ENCODE results near the gene DLX5.
"Not testable (repeated sequence)": the region's sequence is repeated elsewhere in the genome, so short reads cannot be mapped to it uniquely, and the experiment has no call there.

The DLX5 gene

DNA sequence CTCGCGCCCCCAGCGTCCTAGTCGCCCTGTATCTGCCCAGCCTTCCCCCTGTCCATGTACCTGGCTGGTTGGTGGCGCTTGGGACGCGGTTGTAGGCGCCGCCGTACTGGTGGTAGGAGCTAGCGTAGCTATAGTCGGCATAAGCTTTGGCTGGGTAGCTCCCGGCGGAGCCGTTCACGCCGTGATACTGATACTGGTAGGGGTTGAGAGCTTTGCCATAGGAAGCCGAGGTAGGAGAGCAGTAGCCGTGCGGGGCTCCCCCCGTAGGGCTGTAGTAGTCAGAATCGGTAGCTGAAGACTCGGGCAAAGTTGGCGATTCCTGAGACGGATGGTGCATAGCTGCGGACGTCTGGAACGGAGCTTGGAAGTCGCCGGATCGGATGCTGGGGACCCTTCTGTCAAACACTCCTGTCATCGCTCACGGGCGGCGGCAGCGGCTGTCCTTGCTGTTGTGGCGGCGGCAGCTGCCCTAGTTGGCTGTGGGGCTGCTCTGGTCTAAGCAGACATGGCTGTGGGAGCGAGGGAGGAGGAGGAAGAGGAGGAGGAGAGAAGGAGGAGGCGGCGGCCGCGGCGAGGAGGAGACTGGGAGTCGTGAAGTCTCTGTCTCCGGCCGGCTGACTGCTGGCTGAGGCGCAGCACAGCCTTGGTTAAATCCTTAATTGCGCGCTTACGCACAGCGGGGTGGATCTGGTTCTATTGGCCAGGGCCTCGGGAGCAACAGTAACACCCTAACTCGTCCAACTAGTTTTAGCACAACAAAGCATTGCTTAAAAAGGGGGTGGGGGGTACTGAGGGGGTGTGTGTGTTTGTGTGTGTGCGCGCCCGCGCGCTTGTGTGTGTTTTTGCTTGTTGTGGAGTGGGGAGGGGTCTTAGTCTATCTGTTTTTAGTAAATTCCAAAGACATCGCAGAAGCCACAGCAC lies at the start of gene DLX5:
TSS of gene DLX5 (minus strand) at position 623 of the 921 bp plus-strand sequence. CDS start at position 415, 208 bp downstream.
- Mint-ChIP-seq H3K4me1 (peaks cover 58% of the 10 kb centered on the region), H3K27me3 (peaks cover 73% of the 10 kb centered on the region), H3K36me3 (no peaks in the 10 kb centered on the region), H3K9me3 (no peaks in the 10 kb centered on the region), H3K27ac (no peak within 1 kb of the TSS), H3K4me3 (peak within 1 kb of the TSS; percentile 15)

DNA sequence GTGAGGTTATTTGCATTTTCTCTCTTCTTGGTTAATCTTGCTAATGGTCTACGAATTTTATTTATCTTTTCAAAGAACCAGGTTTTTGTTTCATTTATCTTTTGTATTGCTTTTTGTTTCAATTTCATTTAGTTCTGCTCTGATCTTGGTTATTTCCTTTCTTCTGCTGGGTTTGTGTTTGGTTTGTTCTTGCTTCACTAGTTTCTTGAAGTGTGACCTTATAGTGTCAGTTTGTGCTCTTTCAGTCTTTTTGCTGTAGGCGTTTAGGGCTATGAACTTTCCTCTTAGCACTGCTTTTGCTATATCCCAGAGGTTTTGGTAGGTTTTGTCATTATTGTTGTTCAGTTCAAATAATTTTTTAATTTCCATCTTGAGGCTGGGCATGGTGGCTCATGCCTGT lies 47.4 kb upstream of the DLX5 start:
- H3K27me3 Mint-ChIP-seq: peaks cover 17% of the 10 kb centered on the region
- H3K4me1 Mint-ChIP-seq, H3K9me3 Mint-ChIP-seq, H3K4me3 Mint-ChIP-seq, H3K27ac Mint-ChIP-seq, H3K36me3 Mint-ChIP-seq: not testable (repeated sequence)

DNA sequence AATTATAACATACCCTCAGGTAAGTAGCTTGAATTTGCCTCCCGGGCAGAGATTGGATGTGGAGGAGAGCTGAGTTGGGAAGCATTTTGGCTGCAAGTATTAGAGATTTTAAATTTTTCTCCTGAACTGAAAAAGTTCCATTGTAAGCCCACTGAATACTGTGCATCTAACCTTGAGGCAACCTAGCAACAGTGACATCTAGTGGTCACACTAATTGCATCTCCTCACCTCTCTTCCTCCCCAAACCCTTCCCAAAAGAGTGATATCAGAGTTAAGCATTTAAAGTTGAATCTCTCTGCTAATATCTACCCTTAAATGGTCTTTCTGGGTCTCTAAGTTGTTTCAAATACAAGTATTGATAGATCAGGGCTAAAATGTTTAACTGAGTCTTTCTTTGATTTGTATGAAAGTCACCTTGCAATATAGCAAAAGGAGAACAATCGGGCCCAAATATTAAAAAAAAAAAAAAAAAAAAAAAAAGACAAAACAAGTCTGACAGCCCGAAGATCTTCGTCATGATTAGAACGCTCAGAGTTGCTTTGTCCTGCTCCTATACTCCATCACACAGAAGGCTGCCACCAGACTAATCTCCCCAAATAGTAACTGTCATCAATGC lies 40.4 kb upstream of the DLX5 start:
- Mint-ChIP-seq H3K4me3 (no peak overlapping the region), H3K36me3 (no peaks in the 10 kb centered on the region), H3K9me3 (no peaks in the 10 kb centered on the region), H3K27ac (no peak overlapping the region), H3K4me1 (no peaks in the 10 kb centered on the region), H3K27me3 (no peaks in the 10 kb centered on the region)

DNA sequence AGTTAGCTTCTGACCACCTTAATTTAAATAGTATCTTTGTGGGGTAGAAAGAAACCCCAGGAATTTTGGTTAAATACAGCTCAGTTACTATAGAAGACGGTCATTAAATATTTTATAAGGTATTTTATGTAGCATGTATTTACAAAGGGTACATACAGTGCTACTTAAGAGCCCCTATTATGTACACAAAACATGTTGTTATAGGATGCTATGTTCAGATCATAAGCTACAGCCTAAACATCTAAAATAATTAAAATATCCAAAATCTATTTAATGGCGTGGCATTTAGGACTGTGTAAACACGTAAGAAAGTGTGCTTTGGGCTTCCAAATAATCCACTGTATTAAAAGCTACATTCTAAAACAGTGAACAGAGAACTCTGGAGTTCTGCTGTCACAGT lies 39.4 kb upstream of the DLX5 start:
- Mint-ChIP-seq H3K36me3 (no peaks in the 10 kb centered on the region), H3K4me1 (no peaks in the 10 kb centered on the region), H3K27me3 (peaks cover 4% of the 10 kb centered on the region), H3K9me3 (peaks cover 7% of the 10 kb centered on the region), H3K4me3 (no peak overlapping the region), H3K27ac (no peak overlapping the region)

DNA sequence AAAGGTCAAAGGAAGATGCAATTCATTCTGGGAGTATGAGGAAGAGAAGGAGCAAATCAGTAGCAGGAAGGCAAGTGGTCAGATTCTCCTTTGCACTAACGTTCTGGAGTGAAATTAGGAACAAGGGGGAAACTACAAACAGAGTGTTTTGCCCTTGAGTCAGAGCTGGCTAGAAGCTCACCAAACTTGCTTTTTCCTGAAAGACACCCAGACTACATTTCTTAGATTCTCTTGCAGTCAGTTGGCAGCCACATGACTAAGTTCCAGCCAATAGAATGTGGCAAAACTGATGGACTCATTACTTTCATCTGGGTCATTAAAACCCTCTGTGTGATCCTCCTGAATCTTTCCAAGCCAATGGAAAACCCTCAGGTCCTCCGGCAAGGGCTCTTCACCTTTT lies 18.6 kb upstream of the DLX5 start:
- Mint-ChIP-seq H3K27me3 (peaks cover 44% of the 10 kb centered on the region), H3K4me3 (no peak overlapping the region), H3K9me3 (no peaks in the 10 kb centered on the region), H3K27ac (no peak overlapping the region), H3K4me1 (no peaks in the 10 kb centered on the region), H3K36me3 (no peaks in the 10 kb centered on the region)

DNA sequence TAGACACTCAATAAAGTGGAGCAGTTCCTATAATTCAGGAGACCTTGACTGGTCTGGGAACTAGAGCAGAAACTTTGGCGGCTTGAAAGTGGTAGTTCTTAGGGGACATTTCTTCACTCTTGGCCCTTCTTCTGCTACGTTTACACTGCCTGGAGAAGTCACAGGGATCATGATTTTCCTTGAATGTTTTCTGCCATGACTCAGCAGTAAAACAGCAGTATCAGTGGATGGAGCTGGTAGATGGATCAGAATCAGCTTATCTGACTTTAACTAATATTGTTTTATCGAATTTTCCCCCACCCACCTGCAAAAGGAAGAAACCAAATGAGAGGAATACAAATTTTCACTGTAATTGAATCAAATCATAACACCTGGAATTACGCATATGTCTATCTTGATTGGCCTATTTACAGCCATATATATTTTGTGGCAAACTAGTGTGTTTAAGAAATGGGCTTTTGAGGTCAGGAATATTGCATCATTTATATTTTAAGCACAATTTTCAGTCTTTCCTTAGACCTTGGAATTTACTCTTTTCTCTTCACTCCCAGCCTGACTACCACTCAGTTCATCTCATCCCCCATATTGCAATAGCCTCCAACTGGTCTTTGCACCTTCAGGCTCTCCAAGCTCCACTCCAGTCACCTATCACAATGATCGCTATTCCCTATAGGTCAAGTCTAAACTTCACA lies 14.9 kb upstream of the DLX5 start:
- H3K4me3 Mint-ChIP-seq: no peak overlapping the region
- H3K27ac Mint-ChIP-seq: no peak overlapping the region
- no peaks in the 10 kb centered on the region for H3K4me1 Mint-ChIP-seq
- H3K9me3 Mint-ChIP-seq: no peaks in the 10 kb centered on the region
- H3K36me3 Mint-ChIP-seq: no peaks in the 10 kb centered on the region
- H3K27me3 Mint-ChIP-seq: peaks cover 44% of the 10 kb centered on the region

DNA sequence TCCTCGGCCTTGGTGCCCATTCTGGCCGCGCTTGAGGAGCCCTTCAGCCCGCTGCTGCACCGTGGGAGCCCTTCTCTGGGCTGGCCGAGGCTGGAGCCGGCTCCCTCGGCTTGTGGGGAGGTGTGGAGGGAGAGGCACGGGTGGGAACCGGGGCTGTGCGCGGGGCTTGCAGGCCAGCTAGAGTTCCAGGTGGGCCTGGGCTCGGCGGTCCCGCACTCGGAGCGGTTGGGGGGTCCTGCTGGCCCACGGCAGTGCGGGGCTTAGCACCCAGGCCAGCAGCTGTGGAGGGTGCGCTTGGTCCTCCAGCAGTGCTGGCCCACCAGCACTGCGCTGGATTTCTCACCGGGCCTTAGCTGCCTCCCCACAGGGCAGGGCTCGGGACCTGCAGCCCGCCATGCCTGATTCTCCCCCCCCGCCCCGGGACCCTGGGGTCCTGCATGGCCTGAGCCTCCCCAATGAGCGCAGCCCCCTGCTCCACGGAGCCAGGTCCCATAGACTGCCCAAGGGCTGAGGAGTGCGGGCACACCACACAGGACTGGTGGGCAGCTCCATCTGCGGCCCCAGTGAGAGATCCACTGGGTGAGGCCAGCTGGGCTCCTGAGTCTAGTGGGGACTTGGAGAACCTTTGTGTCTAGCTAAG lies 9.7 kb upstream of the DLX5 start:
- not testable (repeated sequence) for H3K27ac Mint-ChIP-seq, H3K4me3 Mint-ChIP-seq, H3K4me1 Mint-ChIP-seq, H3K9me3 Mint-ChIP-seq, H3K36me3 Mint-ChIP-seq
- H3K27me3 Mint-ChIP-seq: peaks cover 20% of the 10 kb centered on the region

DNA sequence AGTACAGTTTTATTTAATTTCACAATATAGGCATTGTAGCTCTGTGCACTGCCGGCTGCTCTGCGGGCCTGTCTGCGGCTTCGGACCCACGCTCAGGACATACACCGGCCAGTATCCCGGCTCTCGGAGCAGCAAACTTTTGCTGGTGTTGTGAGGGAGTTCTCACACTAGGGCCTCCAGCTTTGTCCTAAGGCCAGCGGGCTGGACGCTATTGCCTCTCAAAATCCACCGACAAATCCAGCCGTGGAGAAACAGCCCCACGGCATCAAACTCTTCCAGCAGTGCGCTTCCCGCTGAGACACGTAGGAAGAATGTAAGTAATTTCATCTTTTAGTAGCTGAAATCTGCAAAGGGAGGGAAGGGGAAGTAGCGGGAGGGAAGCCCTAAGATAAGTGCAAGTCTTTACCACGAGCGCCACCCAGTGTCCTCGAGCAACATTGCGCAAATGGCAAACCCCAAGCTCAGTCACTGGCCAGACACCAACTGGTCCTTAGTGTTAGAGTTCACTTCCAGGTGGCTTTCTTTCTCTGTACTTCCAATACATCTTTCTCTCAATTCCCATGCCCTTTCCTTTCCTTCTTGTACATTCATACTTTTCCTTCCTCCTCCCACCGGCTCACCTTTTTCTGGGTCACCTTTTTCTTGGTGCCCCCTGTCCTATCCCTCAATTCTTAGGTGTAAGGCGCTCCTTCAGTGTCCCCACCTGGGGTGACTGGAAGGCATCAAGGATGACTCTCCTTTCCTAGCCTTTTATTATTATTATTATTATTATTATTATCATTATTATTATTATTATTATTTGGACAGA lies 3.0 kb upstream of the DLX5 start:
- peaks cover 41% of the 10 kb centered on the region for H3K4me1 Mint-ChIP-seq
- no peak overlapping the region for H3K27ac Mint-ChIP-seq

DNA sequence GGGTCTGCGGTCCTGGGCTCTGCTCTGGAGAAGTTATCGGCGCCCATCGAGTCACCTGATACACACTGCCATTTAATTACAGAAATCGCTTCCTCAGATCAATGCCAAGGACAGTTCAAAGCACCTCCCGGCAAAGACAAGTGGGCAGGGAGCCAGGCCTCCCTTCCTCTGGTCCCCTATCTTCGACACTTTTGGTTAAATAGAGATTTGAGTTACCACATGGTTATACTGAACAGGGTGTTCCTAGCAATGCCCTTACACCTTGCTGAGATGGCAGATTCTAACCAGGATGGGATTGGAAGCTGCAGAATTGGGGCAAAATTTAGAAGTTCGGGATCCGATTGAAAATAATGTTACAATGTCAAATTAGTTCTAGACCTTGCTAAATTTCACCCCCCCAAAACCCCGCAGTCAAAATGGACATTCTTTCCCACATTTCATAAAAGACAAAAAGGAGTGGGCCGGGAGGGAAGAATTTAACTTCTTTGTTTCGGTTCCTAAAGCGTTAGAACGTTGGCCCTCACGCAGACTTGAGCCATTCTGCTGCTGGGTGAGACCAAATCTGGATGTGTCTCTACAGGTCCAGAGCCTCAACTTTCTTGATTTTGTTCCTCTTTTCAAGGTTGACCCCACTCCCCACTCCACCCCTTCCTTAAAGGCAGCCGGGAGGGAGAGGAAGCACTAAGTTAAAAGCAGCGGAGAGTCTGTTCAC lies 2.2 kb upstream of the DLX5 start:
- peaks cover 65% of the 10 kb centered on the region for H3K27me3 Mint-ChIP-seq
- H3K4me1 Mint-ChIP-seq: peaks cover 49% of the 10 kb centered on the region
- no peak overlapping the region for H3K27ac Mint-ChIP-seq
- H3K9me3 Mint-ChIP-seq: no peaks in the 10 kb centered on the region
- H3K4me3 Mint-ChIP-seq: peak overlapping the region; percentile 84
- H3K36me3 Mint-ChIP-seq: no peaks in the 10 kb centered on the region

More for the DNA sequence above, 3.0 kb upstream of the DLX5 start:
- Mint-ChIP-seq H3K27me3 (peaks cover 60% of the 10 kb centered on the region), H3K4me3 (peak overlapping the region; percentile 84), H3K9me3 (no peaks in the 10 kb centered on the region), H3K36me3 (no peaks in the 10 kb centered on the region)

DNA sequence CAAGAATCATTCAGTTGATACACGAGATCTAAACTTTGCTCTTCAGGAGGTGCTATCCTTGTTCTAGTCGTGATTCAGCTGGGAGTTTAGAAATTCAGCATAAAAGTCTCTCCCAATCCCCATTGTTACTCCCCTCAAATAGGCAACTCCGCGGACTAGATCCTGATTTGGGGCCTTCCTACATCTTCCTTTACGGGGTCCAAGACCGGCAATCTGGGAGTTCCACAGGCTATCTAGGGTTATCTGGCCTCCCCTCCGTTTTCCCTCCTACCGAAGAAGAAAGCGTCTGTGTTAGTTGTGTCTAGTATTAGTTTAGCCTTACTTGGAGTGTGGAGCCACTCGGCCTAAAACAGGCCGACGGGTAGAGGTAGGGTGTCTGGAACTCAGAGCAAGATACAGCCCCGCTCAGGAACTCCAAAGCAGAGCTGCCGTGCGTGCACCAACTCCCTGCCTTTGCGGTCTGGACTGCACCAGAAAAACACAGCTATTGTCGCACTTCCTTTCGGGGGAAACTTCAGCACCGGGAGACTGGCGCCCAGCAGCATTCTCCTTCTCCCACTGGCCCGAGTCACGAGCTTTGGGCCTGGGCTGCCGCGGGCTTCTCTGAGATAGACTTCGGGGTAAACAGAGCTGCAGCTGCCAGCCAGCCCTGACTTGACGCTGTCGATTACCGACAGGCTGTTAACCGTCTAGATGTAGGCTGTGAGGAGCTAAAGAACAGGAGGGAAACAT lies 1.5 kb upstream of the DLX5 start:
- peaks cover 52% of the 10 kb centered on the region for H3K4me1 Mint-ChIP-seq
- H3K9me3 Mint-ChIP-seq: no peaks in the 10 kb centered on the region
- H3K27ac Mint-ChIP-seq: no peak overlapping the region
- no peaks in the 10 kb centered on the region for H3K36me3 Mint-ChIP-seq
- H3K4me3 Mint-ChIP-seq: peak overlapping the region; percentile 84
- peaks cover 65% of the 10 kb centered on the region for H3K27me3 Mint-ChIP-seq

DNA sequence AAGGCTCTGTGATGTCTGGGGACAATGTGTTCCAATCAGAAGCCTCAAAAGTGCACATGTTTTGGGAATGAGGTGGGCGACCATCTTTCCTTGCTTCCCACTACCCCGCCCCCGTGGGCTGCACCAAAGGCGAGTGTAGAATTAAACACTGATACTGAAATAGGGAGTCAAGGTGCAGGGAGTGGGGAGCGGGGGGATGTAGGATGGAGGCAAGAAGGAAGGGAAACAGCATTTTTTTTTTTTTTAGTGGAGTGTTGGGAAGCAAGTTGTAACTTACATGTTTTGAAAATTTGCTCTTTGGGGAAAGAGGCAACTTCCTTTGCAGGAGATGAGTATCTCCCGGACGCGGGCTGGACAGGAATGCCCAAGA lies 484 bp upstream of the DLX5 start:
- Mint-ChIP-seq H3K27me3 (peaks cover 69% of the 10 kb centered on the region), H3K27ac (no peak overlapping the region), H3K9me3 (no peaks in the 10 kb centered on the region), H3K36me3 (no peaks in the 10 kb centered on the region), H3K4me1 (peaks cover 58% of the 10 kb centered on the region), H3K4me3 (no peak overlapping the region)

DNA sequence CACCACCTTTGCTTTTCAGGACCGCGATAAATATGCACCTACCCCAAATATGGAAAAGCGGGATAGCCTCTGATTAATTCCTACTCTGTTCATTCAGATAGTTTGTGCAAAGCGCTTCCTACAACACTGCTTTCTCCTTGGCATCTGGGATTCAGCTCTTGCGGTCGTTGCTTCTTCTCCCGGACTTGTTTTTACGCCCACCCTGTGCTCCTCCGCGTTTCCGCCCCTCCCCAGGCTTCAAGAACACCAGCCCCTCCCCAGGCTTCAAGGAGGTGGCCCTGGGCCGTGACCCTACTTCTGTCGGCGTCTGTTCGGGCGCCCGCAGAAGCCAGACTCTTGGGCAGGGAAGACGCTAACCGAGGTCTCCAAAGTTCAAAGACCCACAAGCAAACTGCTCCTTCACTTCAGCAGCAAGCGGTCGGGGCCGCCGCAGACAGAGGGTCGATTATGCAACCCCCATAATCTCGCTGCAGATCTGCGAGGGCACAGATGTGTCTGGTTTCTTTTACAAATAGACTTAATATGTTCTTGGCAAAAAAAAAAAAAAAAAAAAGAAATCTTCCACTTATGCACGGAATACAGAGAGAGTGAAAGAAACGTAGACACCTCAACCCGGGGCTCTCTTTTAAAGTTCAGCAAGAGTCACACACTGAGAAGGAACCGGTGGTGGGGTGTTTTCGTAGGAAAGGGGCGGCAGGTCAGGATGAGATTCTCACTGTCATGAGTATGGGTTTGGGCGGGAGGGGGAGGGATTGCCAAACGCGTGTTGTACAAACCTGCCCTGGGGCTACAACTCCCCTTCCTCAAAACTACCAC lies 1.9 kb downstream of the DLX5 start:
- H3K27ac Mint-ChIP-seq: peak overlapping the region; percentile 35
- no peaks in the 10 kb centered on the region for H3K9me3 Mint-ChIP-seq
- H3K36me3 Mint-ChIP-seq: no peaks in the 10 kb centered on the region
- H3K4me1 Mint-ChIP-seq: peaks cover 57% of the 10 kb centered on the region
- H3K4me3 Mint-ChIP-seq: no peak overlapping the region
- H3K27me3 Mint-ChIP-seq: peaks cover 78% of the 10 kb centered on the region

DNA sequence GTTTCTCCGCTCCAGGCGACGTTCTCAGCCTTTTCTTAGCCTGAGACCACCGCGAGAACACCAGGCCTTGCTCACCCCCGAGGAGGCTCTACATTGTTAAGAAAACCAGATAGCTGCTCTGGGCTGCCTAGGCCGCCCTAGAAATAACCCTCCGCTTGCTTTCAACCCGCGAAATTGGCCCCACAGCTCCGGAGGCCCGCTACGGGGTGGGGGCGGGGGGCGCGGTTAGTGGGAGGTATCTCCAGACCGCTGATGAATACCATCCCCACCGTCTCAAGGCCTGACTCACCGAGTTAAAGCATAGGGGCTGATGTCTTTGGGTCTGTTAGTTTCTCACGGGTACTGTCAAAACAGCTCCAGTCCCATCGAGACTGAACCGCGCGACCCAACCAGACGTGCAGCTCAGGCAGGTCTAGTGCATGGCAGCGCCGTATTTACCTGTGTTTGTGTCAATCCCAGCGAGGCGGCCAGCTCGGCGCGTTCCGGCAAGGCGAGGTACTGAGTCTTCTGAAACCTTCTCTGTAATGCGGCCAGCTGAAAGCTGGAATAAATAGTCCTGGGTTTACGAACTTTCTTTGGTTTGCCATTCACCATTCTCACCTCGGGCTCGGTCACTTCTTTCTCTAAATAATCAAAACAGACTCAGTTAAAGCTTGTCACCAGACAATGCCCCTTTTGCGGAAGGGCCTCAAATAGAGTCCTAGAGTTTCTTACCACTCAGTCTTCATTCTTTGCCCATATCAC lies 2.7 kb downstream of the DLX5 start:
- Mint-ChIP-seq H3K4me1 (peaks cover 54% of the 10 kb centered on the region), H3K9me3 (no peaks in the 10 kb centered on the region), H3K27ac (peak overlapping the region; percentile 13), H3K36me3 (no peaks in the 10 kb centered on the region), H3K27me3 (peaks cover 81% of the 10 kb centered on the region), H3K4me3 (no peak overlapping the region)

Measured in activated naive CD4-positive, alpha-beta T cell treated with anti-CD3 and anti-CD28 coated beads, Interleukin-2, amount 50 U/mL, for 24 hours (primary cell).